Tibial nerve (tissue), 4 donors: ENCODE measurements around the gene STX18.

Experiments used
- CTCF ChIP-seq, 5 experiments: fragments of 200-600 bp in 3 of 5; fragments of 450-650 bp in 2 of 5; sonication (generic) in 3 of 5; IDR thresholded peaks; one replicate each; pipeline ENCODE4 v1.5.1; 2016 to 2019; ENCODE audit warnings: antibody characterized with exemption in 5 of 5, mild to moderate bottlenecking in 3 of 5, moderate library complexity in 2 of 5
- EP300 ChIP-seq, 2 donors: sonication (generic); formaldehyde crosslinking; IDR thresholded peaks; one replicate each; pipeline ENCODE4 v1.6.1; 2017; ENCODE audit warnings: antibody characterized with exemption in 2 of 2, mild to moderate bottlenecking in 1 of 2
- POLR2A ChIP-seq, 2 donors: fragments of 450-650 bp; IDR thresholded peaks; one replicate each; pipeline ENCODE4 v1.6.1; 2017; ENCODE audit warnings: antibody characterized with exemption in 2 of 2, mild to moderate bottlenecking in 2 of 2, moderate library complexity in 2 of 2

DNA sequence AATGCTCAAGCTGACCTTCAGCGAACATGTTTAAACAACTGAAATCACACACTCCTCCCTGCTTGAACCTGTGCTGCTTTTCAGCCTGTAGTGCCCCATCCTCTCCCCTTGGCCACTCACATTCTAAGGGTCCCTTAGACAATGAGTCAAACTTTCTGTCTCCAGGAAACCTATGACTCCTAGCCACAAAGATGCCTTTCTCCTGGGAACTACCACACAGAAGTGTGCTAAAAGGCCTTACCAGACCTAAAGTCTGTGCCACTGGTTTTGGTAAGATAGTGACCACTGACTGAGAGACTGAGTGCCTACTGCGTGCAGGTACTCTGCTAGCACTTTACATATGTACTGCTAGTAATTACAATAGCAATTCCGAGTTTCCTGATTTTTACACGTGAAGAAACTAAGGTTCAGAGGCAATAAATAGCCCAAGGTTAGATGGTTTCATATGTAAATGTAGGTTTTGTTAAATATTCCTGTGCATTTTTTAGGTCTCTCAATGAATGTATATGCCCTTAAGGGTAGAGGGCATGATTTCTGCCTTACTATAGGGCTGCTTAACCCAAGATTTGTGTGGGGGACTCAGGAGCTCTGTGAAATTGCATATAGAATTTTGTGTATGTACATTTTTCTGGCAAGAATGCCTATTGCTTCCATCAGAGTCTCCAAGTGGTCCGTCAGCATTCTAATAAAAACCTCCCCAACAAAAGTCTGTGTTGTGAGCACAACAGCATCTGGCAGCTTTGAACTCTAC is 83.9 kb downstream of the STX18 start:
- TF ChIP-seq CTCF (IDR thresholded peaks at IDR 0.05) (no peak), POLR2A (IDR thresholded peaks at IDR 0.05) (no peak), EP300 (IDR thresholded peaks at IDR 0.05) (no peak)
